A673 (cell line): ENCODE results near the gene CTNNA2. TPM values are rescaled to one million over a fixed set of nuclear protein-coding genes. Genes with fewer than 3 reads are reported as not detected.

Experiments used
- BruUV-seq: library from RNA; stranded (reverse); fragments of 400-500 nt; replicated peaks from 2 replicates; lab custom pipeline; 2021; lab: Mats Ljungman, UMichigan
- CTCF ChIA-PET: fragments of 300-600 bp; sonication (Branson Sonifier 250); formaldehyde crosslinking; loops from one replicate; lab custom pipeline; 2022; ENCODE audit warnings: antibody characterized with exemption; lab: Charles Lee
- POLR2A ChIA-PET: fragments of 300-600 bp; sonication (Branson Sonifier 250); formaldehyde crosslinking; loops from one replicate; lab custom pipeline; 2022; ENCODE audit warnings: antibody characterized with exemption; ENCODE audit not compliant: low non-redundant PET; lab: Charles Lee
- DNase-seq: peaks from one replicate; pipeline ENCODE4 v3.0.0-alpha.2; 2015; ENCODE audit warnings: low spot score
- H3K27ac ChIP-seq: fragments of 200-600 bp; sonication (generic); 2 replicates; pipeline ENCODE4 v1.5.1; 2016; ENCODE audit warnings: mixed run types, low read depth, mild to moderate bottlenecking, mixed read lengths, antibody characterized with exemption, low read length; ENCODE audit not compliant: poor library complexity, severe bottlenecking
- H3K27me3 ChIP-seq: fragments of 200-600 bp; sonication (generic); replicated peaks from 2 replicates; pipeline ENCODE4 v1.6.1; 2017; ENCODE audit warnings: mixed run types, low read depth, mild to moderate bottlenecking, mixed read lengths, antibody characterized with exemption, low read length; ENCODE audit not compliant: insufficient read depth, poor library complexity
- H3K36me3 ChIP-seq: fragments of 200-600 bp; sonication (generic); 2 replicates; pipeline ENCODE4 v1.6.1; 2016; ENCODE audit warnings: mixed run types, mild to moderate bottlenecking, mixed read lengths, antibody characterized with exemption, low read length; ENCODE audit not compliant: insufficient read depth, poor library complexity, severe bottlenecking
- H3K4me1 ChIP-seq: fragments of 200-600 bp; sonication (generic); 2 replicates; pipeline ENCODE4 v1.6.1; 2017; ENCODE audit warnings: mixed run types, mild to moderate bottlenecking, mixed read lengths, antibody characterized with exemption, low read length; ENCODE audit not compliant: insufficient read depth, poor library complexity, severe bottlenecking
- H3K4me3 ChIP-seq: fragments of 200-600 bp; sonication (generic); 2 replicates; pipeline ENCODE4 v1.5.1; 2016; ENCODE audit warnings: low read depth, mixed run types, mild to moderate bottlenecking, mixed read lengths, low read length; ENCODE audit not compliant: poor library complexity, severe bottlenecking
- H3K9me3 ChIP-seq: fragments of 200-600 bp; sonication (generic); 2 replicates; pipeline ENCODE4 v1.6.1; 2016; ENCODE audit warnings: mixed run types, low read depth, mild to moderate bottlenecking, mixed read lengths, antibody characterized with exemption, low read length; ENCODE audit not compliant: poor library complexity, severe bottlenecking
- CTCF ChIP-seq: fragments of 300-800, 200-600 bp; sonication (generic); conservative IDR thresholded peaks from 2 replicates; pipeline ENCODE4 v1.5.1; 2017; ENCODE audit warnings: low read depth, mild to moderate bottlenecking, antibody characterized with exemption, low read length, moderate library complexity, mixed read lengths
- EZH2 ChIP-seq: fragments of 200-600 bp; sonication (generic); IDR thresholded peaks from 2 replicates; pipeline ENCODE4 v1.6.1; 2017; ENCODE audit warnings: borderline replicate concordance, low read depth, mild to moderate bottlenecking, mixed read lengths, antibody characterized with exemption, low read length; ENCODE audit not compliant: poor library complexity, severe bottlenecking
- intact Hi-C: fragments of 100-400 bp; cut with micrococcal nuclease; formaldehyde crosslinking; loops from one replicate; pipeline ENCODE4 v1.10.0; 2022; ENCODE audit not compliant: unreplicated experiment
- total RNA-seq: library from RNA; stranded (reverse); gene quantifications from 2 replicates; pipeline ENCODE4 v1.2.3, GENCODE V29; 2021

CTNNA2 gene
- total RNA-seq, 1 experiment from 2014 or later: not detected

DNA sequence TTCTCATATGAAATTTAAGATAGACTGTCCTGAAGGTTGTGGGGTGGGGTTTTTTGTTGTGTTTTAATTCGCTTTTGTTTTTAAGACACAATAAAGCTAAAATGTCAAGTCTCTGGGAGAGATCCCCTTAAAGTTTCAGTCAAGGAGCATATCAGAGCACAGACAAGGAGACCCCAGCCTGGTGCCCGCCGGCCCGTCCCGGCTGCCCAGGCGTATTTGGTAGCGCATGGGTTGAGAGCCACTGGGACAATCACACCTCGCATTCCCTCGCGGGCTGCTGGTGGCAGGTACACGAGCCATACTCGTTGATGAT lies 789.1 kb downstream of the CTNNA2 start:
- intact Hi-C loops: no loop called here
- no peak for TF ChIP-seq EZH2
- TF ChIP-seq CTCF: no peak
- H3K36me3 ChIP-seq: no peaks in the 10 kb centered on the region
- no peak overlapping the region for H3K4me3 ChIP-seq
- no peaks in the 10 kb centered on the region for H3K4me1 ChIP-seq
- BruUV-seq: no TSS peak
- POLR2A ChIA-PET: no interaction called here
- CTCF ChIA-PET: no interaction called here
- H3K27me3 ChIP-seq: peaks cover 65% of the 10 kb centered on the region
- H3K9me3 ChIP-seq: no peaks in the 10 kb centered on the region
- DNase-seq: no peak
- no peak overlapping the region for H3K27ac ChIP-seq

DNA sequence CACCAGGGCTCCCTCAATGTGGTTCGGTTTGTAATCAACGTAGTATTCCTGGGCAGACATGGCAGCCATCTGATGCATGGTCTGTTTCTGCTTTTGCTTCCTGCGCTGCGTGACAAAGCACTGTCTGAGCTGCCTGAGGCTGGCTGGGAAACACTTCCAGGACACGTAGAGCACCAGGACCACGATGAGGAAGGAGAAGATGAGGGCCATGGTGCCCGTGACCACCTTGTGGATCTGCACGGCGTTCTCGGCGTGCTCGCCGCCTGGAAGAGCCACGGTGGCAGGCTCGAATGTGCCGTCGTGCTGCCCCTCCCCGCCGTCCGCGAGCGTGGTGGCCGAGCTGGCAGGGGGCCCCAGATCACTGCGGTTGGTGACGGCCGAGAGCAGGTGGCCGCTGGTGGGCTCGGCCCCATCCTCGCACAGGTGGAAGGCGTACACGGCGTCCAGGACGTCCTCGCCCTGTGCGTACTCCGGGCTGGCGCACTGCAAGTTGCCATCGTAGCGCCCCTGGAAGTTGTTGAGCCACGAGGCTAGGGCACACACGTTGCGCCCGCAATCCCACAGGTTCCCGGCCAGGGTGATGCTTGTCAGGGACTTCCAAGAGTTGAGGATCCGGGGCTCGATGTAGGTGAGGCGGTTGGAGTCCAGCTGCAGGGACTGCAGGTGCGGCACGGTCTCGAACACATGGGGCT lies 789.6 kb downstream of the CTNNA2 start:
- Histone ChIP-seq H3K4me1 (no peaks in the 10 kb centered on the region), H3K9me3 (no peaks in the 10 kb centered on the region), H3K4me3 (no peak overlapping the region), H3K27me3 (peaks cover 65% of the 10 kb centered on the region), H3K36me3 (no peaks in the 10 kb centered on the region), H3K27ac (no peak overlapping the region)
- ChIA-PET POLR2A (no interaction called here), CTCF (no interaction called here)
- intact Hi-C loops: no loop called here
- no TSS peak for BruUV-seq
- no peak for DNase-seq
- no peak for TF ChIP-seq EZH2
- TF ChIP-seq CTCF: no peak

DNA sequence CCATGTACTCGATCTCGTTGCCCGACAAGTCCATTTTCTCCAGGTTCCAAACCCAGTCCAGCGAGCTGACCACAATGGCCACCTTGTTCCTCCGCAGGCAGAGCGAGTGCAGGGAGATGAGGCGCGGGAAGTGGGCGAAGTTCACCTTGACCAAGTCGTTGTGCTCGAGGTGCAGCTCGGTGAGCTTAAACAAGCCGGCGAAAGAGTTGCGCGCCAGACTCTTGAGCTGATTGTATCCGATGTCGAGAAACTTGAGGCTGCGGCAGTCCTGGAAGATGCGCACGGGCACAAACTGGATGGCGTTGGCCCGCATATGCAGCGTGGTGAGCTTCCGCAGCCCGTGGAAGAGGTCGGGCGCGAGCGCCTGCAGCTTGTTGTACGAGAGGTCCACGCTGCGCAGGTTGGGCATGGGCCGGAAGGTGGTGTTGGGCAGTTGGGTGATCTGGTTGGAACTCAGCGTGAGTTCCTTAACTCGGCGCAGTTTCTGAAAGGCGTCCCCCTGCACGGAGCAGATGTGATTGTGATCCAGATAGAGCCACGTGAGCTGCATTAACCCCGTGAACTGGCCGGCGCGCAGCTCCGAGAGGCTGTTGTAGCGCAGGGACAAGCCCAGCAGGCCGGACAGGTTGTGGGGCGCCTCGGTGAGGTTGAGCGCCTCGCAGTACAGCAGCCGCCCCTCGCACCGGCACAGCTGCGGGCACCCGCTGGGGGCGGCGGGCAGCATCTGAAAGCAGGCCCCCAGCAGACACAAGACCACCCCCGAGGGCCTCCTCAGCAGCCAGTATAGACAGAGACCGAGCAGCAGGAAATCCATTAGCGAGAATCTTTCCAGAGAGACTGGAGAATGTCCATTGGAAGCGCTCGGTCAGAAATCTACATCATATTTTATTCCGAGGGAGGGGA lies 790.4 kb downstream of the CTNNA2 start:
- no peak overlapping the region for H3K27ac ChIP-seq
- H3K4me1 ChIP-seq: no peaks in the 10 kb centered on the region
- DNase-seq: no peak
- BruUV-seq: no TSS peak
- H3K4me3 ChIP-seq: no peak overlapping the region
- CTCF ChIA-PET: no interaction called here
- POLR2A ChIA-PET: no interaction called here
- H3K36me3 ChIP-seq: no peaks in the 10 kb centered on the region
- no peaks in the 10 kb centered on the region for H3K9me3 ChIP-seq
- H3K27me3 ChIP-seq: peaks cover 65% of the 10 kb centered on the region
- TF ChIP-seq EZH2 (no peak), CTCF (no peak)
- intact Hi-C loops: no loop called here
